RCC 7860 (cell line): ENCODE measurements around the gene ZBTB16.

Experiments
- DNase-seq: peaks from one replicate; pipeline ENCODE4 v3.0.0-alpha.2; 2015; ENCODE audit warnings: low spot score
- FAIRE-seq: peaks from 2 replicates; lab custom pipeline; 2012; peaks lifted over from hg19 to GRCh38; lab: Jason Lieb, UNC

Gene ZBTB16

DNA sequence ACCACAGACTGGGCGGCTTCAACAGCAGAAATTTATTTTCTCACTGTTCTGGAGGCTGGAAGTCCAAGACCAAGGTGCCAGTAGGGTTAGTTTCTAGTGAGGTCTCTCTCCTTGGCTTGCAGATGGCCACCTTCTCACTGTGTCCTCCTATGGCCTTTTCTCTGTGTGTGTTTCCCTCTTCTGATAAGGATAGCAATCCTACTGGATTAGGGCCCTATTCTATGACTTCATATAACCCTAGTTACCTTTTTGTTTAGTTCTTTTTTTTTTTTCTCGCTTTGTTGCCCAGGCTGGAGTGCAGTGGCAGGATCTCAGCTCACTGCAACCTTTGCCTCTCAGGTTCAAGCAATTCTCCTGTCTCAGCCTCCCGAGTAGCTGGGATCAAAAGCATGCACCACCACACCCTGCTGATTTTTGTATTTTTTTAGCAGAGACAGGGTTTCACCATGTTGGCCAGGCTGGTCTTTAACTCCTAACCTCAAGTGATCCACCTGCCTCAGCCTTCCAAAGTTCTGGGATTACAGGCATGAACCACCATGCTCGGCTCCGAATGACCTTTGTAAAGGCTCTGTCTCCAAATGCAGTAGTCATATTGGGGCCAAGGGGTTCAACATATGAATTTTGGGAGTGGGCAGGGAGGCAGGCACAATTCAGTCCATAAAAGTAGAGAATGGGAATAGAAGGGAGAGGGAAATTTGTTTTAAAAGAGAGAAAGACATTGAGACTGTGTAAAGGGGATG lies 211.2 kb downstream of the ZBTB16 start:
- DNase-seq (no peak), FAIRE-seq (no peak)

DNA sequence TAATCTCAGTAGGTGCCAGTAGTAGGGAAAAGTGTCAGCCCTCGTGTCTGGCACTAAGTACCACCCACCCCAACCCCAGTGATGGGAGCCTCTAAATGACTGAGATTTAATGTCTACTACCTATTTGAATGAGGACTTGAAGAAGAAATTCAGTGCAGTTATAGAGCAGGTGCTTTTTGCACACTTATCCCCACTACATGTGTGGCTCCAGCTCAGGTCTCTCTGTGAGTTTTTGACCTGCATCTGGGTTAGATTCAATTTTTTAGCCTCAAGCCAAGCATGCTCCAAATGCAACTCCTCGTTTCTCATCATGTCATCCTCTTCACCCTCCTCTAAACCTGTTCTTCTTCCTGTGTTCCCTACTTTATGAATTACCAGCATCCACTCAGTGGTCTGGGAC lies 211.8 kb downstream of the ZBTB16 start:
- no peak for DNase-seq
- no peak for FAIRE-seq

DNA sequence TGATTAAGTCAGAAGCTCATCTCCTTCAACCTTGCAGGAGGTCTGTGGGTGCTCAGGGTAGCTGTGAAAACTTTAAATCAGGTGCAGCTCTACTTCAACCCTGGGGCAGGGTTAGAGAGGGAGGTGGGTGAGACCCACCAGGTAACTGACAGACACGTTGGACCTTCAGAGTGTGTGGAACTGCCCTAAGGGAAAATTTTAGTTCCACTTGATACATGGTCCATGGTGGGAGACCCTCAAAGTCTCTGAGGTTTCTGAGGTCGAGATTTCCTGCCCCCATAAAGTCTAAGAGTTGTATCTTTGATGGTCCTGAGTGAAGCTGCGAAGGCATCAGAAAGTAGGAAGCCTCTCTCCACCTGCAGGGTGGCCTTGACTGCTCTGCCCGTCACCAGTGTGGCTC lies 212.8 kb downstream of the ZBTB16 start:
- no peak for FAIRE-seq
- DNase-seq: no peak

DNA sequence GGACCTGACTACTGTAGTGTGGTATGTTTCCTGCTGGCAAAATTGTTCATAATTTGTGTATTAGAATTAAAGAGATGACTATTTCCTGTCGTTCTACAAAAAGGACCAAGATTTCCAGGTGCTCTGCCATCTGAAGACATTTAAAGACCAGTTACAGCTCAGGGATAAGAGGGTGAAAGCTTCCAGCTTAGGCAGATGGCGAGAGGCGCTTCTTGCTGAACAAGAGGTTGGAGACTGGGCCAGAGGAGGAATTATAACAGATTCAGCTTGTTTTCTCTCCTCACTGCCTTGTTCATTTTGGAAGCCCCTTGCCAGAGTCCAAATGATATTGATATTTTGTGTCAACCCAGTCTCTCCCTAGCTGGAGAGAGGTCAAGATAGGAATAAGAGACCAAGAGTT lies 213.6 kb downstream of the ZBTB16 start:
- FAIRE-seq (no peak), DNase-seq (no peak)

DNA sequence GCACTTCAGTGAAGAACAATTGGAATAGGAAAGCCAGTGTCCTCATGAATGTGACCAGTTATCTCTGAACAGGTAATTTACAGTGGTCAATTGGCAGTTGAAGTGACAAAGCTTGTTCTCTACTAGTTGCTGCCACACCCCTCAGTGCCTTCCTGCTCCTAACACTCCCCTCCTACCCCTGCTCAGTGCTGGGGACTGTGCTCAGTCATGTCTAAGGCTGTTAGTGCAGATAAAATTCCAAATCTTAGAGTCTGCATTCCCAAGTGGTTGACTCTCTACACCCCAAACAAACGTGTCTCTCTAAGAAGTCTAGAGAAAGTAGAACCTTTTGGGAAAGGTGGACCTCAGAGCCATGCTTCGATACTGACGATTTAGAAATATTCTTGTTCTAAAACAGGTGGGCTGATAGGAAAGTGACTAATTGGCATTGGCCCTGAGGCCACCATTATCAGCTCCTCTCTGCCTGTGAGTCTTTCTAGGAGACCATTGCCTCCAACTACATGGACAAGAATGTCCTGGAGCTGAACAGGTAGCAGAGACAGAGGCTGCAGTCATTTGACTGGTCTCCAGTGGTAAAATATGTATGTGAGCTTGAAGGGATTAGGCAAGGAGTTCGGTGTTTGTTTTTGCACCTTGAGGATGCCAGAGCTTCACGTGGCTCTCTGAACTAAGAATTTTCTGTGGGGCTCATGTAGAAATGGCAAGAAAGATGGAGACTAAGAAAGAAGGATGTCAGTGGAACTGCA lies 214.6 kb downstream of the ZBTB16 start:
- no peak for DNase-seq

DNA sequence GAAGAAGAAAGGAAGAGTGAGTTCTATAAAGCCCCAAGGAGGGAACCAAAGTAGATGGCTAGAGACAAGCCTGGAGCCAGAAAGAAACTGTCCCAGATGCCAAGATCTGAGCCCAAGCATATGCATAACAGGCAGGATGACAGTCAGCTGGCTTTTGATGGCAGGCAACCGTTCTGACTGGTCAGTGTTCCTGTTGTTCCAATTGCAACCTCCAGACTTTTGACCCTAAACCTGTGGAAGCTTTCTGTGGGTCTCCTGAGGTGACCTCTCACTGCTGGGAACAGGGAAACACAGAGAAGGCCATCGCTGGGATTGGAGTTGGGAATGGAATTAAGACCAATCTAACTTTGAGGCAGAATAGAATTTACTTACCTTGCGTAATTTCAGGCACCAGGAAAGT lies 215.1 kb downstream of the ZBTB16 start:
- FAIRE-seq (no peak), DNase-seq (no peak)

More for the DNA sequence above, 214.6 kb downstream of the ZBTB16 start:
- FAIRE-seq: no peak

DNA sequence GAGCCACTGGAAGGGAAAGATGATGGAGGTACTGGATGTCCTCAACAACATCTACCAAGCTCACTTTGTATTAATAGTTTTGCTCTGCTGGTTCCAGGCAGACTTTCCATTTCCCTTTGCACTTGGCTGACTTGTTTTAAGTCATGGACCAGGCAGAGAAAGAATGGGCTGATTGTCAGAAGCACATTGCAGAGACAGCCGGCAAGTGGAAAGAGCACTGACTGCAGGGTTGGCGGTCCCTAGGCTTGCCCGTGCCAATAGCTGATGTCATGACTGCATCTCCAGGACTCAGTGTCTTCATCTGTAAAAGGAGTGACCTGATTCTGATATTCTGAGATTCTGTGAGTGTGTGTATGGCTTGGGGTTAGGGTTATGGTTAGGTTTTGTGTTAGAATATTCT lies 215.8 kb downstream of the ZBTB16 start:
- DNase-seq: no peak
- FAIRE-seq: no peak

DNA sequence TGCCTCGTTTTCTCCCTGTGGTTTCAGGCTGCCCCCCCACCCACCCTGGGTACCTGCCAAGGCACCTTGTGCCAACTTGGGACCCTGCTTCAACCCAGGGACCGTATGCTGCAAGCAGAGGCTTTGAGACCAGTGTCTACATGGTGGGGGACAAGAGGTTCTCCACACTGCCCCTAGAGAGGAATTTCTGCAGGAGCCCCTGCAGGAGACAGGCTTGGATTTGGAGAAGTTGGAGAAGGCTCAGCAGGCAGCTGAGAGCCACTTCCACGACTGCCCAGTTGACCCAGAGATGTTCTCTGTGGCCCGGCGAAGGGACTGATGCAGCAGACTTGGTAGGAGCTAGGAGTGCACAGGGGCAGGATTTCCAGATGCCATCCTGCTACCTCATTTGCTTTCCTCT lies 216.6 kb downstream of the ZBTB16 start:
- DNase-seq (no peak), FAIRE-seq (no peak)

DNA sequence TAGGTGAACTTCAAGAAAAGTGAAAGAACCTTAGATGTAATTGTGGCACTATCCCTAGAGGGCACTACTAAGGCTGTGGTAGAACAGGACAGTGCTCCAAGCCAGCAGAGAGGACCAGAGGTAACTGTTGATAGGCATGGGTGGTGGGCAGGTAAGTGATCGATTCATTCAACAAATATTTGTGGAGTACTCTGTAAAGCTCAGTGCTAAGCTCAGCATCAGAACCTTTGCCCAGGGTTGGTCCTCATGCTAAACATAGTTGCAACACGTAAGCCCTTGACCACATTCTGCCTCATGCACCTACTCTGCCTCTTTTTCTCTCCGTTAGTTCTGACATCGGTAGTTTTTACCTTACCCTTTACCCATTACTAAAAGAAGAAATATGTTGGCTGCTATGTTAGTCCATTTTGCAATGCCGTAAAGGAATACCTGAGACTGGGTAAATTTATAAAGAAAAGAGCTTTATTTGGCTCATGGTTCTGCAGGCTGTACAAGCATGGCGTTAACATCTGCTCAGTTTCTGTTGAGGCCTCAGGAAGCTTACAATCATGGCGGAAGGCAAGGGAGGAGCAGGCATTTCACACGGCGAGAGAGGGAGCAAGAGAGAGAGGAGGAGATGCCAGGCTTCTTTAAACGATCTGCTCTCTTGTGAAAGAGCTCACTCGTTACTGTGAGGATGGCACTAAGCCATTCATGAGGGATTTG lies 218.3 kb downstream of the ZBTB16 start:
- no peak for FAIRE-seq
- no peak for DNase-seq

DNA sequence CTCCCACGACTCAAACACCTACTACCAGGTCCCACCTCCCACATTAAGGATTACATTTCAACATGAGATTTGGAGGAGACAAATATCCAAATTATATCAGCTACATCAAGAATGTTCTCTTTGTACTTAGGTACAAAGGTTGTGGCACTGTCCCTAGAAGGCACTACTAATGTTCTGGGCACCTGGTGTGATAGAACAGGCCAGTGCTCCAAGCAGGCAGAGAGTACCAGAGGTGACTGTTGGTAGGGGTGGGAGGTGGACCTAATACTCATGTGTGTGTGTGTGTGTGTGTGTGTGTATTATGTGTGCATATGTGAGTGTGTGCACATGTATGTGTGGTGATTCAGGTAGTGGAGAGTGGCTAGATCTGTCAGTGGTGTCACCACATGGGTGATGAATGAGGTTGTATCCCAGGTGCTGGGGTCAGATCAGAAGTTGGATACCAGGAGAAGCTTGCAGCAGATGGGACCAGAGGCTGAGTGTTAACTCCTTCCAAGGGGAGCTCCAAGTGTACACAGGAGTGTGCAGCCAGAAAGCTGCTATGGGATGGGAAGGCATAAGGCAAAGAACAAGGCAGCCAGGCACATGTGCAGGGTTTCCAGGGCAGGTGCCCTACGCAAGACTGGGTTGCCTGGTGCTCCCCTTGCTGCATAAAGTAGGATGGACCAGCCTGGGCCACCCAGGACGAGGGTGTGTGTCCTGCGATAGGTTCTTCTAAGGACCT lies 219.0 kb downstream of the ZBTB16 start:
- DNase-seq (no peak), FAIRE-seq (no peak)

DNA sequence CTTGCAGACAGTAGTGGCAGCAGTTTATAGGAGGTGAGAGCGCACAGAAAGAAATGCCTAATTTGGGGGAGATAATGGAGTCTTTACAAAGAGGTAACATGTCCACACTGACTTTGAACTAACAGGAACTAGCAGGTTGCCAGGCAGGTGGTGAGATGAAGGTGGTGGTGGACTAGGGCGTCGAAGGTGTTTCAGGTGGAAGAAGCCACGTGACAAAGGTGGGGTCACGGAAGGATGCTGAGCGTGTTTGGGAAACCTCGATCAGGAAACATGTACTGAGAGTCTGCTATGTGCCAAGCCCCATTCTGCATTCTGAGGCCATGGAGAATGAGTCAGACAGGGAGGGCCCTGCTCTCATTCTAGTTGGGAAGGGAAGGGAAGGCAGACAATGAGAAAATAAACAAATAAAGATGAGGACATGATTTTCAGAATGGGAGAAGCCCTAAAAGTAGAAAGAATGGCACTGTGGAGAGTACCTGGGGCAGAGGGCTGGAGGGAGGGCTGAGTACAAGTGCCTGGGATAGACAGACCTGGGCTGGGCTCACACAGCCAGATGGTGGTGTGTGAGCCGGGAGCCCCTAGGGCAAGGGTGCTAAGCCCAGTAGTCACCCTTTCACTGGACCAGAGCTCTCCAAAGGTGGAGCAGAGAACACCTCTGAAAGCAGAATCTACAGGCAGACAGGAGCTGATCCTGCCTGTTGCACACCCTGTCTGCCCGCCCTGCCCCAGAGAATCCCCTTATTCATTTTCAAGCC lies 220.5 kb downstream of the ZBTB16 start:
- DNase-seq: no peak
- FAIRE-seq: no peak

DNA sequence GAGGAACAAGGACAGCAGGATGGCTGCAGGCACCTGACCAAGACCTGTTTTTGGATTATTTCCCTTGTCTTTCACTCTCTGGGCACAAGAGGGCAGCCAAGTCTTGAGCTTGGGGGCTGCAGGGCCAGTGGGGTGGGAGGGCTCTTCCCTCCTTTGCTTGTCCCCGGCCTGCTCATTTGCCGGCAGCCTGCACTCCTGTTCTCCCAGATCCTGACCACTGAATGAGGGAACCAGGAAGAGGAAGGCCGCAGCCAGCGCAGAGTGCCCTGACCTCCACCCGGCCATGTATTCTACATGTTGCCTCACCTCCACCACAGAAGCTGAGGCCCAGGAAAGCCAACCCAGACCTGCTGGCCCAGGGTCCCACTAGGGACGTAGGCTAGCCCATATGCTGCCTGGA lies 221.2 kb downstream of the ZBTB16 start:
- DNase-seq (peak; percentile 69), FAIRE-seq (no peak)

DNA sequence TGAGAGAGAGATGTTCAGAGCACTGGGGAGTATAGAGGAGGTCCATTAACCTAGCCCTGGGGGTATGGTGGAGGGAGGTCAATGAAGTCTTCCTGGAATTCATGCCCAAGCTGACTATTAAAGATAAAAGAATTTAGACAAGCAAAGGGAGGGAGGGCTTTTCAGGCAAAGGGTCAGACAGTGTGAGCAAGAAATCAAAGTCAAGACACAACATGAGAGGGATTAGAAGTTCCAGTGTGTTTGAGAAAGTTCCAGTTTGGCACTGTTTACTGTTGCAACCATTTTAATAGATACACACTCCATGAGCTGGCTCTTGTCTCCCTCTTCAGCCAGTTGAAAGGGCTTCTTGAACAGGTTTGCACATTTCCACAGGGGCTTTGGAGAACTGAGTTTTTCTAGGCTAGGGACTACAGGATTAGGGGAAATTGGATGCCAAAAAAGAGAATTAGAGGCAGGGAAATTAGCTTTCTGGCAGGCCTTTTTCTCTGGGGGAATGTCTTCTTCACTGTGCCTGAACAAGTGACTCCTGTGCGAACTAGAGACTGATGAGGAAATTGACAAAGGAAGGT lies 222.0 kb downstream of the ZBTB16 start:
- FAIRE-seq: no peak

DNA sequence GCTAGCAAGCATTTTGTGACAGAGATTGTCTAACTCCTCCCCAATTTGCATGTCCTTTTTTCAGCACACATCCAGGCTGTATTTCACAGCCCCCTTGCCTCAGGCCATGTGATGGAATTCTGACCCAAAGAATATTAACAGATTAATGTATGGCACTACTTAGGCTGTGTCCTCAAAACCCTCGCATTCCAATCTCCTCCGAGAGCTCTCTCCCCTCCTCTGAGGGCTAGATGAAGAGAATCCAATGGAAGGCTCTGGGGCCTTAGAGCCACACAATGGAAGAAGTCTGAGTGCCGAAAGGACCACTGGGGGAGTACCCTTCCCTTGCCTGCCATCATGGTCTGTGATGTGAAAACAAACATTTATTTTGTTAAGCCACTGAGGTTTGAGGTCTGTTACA lies 223.0 kb downstream of the ZBTB16 start:
- no peak for FAIRE-seq

More for the DNA sequence above, 222.0 kb downstream of the ZBTB16 start:
- DNase-seq: no peak

DNA sequence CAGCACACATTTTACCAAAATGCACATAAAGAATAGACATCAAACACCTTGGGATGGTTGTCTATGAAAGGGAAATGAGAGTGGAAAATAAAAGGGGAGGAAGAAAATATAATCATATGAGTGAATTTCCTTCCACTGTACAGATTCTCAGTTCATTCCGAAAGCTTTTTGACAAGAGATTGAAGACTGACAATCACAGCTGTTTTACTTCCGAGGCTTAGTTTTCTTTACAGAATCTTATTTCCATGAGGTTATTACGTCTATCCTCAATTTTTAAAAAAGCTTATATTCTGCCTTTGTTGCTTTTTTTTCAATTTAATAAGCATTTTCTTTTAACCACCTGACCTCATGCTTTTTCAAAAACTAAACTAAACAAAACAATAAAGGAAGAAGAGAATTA lies 223.9 kb downstream of the ZBTB16 start:
- FAIRE-seq: no peak

More for the DNA sequence above, 223.0 kb downstream of the ZBTB16 start:
- DNase-seq: no peak

DNA sequence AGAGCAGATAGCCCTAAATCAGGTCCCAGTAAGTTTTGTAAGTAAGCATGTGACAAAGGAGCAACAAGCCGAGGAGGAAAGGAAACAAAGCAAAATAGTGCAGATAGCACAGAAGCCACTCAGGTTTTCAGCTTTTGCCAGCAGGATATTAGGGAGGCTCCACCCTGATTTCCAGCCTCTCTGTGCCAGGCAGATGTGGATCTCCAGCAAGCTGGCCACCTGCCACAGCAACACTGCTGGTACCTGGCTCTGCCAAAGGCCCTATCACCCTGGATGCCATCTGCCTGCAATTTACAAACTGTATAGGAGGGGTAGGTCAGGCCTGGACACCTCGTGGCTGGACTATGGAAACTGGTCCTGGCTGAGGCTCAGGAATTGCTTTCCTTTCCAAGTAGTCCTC lies 224.5 kb downstream of the ZBTB16 start:
- DNase-seq (no peak), FAIRE-seq (no peak)

More for the DNA sequence above, 223.9 kb downstream of the ZBTB16 start:
- DNase-seq: no peak

DNA sequence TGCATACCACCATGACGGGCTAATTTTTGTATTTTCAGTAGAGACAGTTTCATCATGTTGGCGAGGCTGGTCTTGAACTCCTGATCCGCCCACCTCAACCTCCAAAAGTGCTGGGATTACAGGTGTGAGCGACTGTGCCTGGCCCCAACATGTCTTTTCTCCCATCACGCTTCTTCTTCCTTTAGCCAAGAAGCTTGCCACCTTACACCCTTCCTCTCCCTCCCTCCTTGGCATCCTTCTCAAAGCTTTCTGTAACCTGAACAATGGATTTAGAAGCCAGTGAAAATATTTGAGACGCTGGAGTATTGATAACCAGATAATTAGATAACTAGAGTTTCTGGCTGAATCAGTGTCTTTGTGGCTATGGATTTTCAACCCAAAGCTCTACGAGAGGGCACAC lies 225.4 kb downstream of the ZBTB16 start:
- FAIRE-seq: no peak
- DNase-seq: no peak

DNA sequence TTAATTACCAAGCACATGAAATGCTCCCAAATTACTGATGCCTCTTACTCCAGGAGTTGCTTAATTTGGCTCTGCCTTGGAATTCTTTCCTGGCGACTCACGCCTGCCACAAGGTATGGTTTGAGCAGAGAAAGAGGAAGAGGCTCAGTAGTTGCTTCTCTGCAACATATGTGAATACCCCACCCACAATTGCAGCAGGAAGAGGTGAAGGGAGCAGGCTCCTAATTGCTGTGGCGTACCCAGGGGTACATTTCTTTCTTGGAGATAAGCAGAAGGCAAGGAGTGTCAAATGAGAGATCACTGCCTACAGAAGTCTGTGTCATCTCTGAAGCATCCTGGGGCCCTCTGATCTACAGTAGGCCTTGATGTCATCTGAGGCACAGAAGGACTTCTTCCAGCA lies 226.1 kb downstream of the ZBTB16 start:
- FAIRE-seq (no peak), DNase-seq (peak; percentile 30)

DNA sequence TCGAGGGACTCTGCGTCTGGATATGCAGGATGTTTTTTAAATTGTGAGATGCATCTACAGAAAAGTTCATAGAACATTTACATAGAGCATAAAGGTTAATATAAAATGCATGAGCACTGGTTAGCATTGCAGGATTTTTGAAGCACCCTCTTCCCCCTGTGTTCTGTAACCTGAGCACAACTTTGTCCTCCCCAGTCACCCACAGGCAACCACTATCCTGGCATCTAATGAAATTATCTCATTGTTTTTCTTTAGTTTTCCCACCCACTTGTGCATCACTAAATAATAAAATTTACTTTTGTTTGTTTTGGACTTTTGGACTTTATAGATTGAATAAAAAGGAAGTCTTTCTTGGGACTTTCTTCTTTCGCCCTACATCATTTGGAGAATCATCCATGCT lies 226.7 kb downstream of the ZBTB16 start:
- DNase-seq: no peak
- no peak for FAIRE-seq

DNA sequence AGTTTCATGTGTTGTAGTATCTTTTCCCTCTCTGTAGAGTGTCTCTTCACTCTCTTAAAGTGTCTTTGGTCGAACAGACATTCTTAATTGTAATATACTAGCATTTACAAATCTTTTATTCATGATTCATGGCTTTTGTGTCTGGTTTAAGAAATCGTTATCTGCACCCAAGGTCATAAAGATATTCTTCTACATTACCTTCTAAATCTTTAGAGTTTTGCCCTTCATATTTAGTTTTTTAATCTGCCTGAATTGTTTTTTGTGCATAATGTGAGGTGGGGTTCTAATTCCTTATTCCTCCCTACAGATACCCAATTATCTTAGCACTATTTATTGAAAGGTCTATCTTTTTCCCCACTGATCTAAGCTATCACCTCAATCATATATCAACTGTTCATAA lies 227.6 kb downstream of the ZBTB16 start:
- no peak for FAIRE-seq
- no peak for DNase-seq
